ENCODE results near the gene HIC1.
A peak's percentile ranks its signal among the peaks of the same experiment; 100 is the strongest.
"Not testable (repeated sequence)": the region's sequence is repeated elsewhere in the genome, so short reads cannot be mapped to it uniquely, and the experiment has no call there.

HIC1 gene, protein sequence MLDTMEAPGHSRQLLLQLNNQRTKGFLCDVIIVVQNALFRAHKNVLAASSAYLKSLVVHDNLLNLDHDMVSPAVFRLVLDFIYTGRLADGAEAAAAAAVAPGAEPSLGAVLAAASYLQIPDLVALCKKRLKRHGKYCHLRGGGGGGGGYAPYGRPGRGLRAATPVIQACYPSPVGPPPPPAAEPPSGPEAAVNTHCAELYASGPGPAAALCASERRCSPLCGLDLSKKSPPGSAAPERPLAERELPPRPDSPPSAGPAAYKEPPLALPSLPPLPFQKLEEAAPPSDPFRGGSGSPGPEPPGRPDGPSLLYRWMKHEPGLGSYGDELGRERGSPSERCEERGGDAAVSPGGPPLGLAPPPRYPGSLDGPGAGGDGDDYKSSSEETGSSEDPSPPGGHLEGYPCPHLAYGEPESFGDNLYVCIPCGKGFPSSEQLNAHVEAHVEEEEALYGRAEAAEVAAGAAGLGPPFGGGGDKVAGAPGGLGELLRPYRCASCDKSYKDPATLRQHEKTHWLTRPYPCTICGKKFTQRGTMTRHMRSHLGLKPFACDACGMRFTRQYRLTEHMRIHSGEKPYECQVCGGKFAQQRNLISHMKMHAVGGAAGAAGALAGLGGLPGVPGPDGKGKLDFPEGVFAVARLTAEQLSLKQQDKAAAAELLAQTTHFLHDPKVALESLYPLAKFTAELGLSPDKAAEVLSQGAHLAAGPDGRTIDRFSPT

DNA sequence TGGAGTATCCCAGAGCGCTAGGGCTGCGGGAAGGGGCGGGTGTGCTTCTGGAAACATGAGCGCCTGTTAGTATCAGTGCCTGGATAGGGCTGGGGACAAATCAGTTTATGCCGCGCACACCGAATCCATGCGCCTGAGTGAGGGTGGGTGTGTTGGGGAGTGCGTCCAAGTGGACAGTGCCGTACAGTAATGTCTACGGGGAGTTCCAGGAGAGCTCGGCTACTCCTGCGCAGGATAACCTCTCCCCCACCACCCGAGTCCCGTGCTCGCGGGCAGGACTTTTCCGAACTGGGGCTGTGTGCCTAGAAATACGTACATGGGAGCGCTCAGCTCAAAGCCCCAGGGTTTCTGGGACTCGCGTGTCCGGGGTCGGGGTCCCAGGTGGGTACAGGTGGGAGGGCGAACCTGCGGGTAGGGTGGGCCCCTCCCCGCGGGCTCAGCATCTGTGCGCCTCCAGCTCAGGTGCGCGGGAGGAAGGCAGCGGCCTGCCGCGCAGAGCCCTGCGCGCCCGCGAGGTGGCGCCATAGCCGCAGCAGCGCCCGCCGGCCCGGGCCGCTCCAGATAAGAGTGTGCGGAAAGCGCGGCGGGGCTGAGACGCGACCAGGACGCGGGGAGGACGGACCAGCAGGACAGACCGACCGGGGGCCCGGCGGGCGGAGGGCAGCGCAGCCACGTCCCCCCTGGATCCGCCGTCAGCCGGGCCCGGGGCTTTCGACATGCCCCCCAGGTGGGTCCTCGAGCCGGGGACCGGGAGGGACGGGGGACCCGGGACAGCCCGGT lies at the start of gene HIC1:
Gene HIC1, plus strand, starts transcription at position 592 of the 780 bp plus-strand sequence. CDS start 1,588 bp downstream, outside the sequence.
- DNase-seq (peak; percentile 84), ATAC-seq (peak; percentile 55)

DNA sequence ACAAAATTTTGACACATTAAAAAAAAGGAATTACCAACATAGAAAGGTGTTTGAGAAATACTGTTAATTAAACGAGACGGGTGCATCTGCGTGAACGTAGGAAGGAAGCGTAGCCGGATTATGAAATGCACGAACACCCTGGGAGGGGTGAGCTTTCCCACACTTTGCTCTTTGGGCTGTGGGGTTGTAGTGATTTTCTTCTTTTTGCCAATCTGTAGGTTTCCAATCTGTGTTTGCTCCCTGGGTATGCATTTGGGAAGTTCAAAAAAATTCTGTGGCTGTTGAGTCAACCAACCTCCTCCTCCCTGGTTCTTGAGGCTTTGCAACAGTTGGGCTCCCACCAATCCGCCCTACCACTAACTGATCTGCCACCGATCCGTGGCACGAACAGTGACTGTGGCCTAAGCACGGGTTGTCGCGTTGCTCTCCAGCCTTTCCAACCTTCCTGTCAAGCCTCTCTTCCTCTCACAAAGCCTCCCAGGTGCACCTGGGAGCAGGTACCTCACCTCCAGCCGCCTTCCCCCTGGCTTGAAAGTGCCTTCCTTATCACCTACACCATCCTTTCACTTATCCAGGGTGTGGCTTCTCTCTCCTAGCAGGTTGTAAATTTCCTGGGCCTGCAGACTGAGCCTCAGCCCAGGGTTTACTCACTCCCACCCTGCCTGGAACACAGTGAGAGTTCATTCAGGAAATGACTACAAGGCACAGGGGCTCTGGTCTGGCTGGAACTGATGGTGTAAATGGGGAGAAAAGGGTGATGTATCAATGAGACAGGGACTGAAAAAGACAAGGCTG lies 46.4 kb upstream of the HIC1 start:
- DNase-seq = no peak
- no peak for ATAC-seq

DNA sequence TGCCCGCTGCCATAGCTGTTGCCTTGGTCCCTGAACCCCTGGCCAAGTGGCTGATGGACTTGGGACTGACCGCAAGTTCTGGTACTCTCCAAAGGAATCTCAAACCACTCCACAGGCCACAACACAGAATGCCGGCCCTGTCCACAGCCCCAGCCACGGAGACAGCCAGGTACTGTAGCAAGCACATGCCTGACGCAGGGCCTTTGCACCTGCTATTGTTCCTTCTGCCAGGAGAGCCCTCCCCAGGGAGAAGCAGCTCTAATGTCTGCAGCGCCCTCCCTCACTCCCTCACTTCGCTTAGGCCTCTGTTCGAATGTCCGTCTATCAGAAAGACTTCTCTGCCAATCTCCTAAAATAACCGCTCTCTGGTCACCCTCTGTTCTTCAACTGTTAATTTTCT lies 45.2 kb upstream of the HIC1 start:
- ATAC-seq = no peak
- DNase-seq = no peak

DNA sequence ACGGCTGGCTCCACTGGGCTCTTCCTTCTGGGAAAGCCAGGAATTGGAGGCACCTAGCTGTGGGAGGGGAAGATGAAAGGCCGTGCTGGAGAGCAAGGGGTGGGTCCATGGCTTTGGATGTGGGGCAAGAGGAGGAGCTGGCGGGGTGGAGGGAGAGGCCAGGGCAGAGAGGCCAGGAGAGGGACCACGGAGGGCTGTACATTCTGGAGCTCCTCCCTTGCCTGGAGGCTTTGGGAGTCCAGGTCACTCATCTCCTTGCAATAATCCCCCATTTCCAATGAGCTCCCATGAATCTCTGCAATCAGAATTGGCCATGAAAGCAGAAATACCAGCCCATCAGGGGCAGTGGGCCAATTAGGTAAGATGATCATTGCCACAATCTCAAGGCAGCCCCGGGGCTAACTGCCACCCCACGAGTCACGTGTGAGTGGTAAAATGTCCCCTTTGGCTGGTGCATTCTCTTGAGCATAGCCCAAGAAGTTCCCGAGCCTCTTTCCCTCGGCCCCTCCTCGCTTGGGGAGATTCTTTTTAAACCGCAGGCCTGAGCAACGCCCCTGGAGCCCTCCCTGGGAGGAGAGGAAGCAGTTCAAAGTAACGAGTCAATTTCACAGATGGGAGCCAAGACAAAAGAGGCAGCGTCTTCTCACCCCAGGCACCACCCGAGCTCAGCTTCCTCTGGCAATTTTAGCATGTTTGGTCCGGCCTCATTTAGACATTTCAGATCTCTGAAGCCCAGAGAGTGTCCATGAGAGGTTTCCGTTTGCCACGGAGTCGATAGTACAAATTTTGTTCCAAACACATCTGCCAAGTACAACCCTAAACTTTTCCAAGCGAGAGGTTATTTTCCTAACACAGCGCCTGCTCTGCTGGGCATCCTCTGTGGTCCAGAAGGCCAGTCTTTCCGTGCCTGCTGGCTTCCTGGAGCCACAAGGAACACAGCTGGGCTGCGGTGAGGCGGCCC lies 43.2 kb upstream of the HIC1 start:
- ATAC-seq = no peak
- DNase-seq = no peak

DNA sequence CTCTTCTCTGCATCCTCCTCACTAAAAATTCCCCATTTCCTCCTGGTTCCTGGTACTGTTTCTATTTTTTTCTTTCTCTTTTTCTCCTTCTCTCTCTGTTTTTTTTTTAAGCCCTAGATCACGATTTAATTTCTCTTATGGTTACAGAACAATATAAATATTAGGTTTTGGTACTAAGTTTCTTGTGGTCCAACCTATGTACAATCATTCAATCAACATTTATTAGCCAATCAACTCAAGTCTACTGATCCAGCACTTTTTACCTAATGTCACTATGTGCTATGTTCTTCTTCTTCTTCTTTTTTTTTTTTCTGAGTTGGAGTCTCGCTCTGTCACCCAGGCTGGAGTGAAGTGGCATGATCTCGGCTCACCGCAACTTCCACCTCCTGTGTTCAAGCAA lies 42.4 kb upstream of the HIC1 start:
- DNase-seq (no peak), ATAC-seq (no peak)

DNA sequence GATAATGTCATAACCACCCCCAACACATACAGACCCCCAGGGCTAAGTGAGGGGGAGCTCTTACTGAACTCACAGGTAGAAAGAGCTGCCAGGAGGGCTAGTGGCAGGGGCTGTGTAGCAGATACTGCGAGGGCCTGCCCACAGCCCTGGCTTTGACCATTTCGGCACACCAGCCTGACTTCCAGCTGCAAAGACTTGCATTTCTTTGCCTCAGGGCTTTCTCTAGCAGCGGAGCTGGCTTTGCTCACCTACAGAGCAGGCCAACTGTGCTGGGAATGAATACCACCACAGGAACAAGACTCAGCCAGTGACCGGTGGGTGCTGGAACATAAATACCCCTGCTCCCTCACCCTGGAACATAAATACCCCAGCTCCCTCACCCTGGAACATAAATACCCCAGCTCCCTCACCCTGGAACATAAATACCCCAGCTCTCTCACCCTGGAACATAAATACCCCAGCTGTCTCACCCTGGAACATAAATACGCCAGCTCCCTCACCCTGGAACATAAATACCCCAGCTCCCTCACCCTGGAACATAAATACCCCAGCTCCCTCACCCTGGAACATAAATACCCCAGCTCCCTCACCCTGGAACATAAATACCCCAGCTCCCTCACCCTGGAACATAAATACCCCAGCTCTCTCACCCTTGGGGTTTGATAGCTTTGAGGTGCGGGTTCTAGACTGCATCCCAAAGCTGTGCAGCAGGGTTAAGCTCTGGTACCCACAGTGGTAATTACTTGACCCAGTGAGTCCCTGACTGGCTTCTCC lies 41.5 kb upstream of the HIC1 start:
- DNase-seq, ATAC-seq: not testable (repeated sequence)

DNA sequence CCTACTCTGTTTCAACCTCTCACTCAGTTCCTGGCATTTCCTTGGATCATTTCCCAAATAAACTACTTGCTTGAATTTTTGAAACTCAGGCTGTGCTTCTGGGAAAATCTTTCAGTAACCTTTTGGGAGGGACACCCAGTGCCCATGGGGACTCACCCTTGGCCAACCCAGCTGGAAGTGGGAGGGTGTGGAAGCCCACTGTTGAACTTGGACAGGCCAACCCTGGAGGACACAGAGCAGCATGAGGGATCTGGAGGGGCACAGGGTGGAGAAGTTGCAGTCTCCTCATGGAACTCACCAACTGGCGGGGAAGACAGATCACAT lies 40.9 kb upstream of the HIC1 start:
- ATAC-seq (no peak), DNase-seq (no peak)

DNA sequence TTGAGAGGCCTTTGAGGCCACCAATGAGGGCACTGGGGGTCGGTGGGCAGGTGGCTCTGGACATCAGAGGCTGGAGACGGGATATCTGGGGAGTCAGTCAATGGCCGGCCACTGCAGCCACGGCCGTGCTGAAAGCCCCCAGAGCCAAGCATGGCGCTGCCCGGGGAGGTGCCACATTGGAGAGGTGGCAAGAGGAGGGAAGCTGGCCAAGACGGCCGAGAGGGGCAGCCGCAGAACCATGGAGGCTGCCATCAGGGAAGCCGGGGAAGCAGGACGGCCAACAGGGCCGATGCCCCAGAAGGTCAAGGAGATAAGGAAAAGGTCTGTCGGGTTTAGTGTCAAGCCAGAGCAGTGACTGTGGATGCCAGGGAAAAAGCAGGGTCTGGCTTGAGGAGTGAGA lies 39.6 kb upstream of the HIC1 start:
- ATAC-seq (no peak), DNase-seq (no peak)

DNA sequence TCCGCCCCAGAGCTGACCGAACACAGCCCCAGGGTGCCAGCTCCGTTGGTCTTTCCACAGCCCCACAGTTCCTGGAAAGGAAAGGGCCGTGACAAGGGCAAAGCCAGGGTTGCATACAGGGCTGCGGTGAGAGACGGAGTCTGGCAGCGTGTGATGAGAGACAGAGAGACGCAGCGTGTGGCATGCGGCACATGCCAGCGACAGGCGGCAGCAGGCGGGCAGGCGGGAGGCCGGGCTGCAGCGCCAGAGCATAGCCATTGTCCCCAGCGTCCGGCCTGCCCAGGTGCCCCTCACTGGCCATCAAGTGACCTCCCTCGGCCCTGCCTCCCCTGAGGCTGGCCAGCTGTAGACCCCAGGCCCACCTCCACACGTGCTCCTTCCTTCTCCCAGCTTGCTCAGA lies 38.4 kb upstream of the HIC1 start:
- ATAC-seq (no peak), DNase-seq (no peak)

DNA sequence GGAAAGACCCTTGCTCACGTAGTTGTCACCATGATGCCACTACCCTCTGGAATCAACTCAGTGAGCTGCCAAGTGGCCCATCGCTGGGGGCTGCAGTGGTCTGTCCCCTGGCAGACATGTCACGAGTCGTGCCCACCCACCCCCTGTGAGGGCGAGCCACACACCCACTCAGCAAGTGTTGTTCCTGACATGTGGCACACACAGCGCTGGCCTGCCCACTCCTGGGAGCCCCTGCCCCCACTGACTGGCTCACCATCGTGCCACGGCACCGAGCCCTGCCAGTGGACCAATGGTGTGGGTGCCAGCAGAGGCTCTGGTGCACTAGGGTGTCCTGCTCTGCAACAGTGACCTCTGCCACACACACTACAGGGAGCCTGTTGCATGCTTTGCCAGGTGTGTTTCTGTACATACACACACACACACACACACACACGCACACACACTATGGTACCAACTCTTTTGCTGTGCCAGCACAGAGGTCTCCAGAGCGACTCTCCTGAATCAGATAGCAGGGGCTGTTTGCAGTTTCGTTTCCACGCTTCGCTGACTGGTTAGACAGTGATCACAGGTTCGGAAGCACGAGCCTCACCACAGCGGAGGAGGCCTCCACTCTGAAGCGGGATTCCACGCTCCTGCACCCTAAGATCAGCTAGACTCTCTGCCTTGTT lies 37.5 kb upstream of the HIC1 start:
- no peak for DNase-seq
- ATAC-seq = no peak

DNA sequence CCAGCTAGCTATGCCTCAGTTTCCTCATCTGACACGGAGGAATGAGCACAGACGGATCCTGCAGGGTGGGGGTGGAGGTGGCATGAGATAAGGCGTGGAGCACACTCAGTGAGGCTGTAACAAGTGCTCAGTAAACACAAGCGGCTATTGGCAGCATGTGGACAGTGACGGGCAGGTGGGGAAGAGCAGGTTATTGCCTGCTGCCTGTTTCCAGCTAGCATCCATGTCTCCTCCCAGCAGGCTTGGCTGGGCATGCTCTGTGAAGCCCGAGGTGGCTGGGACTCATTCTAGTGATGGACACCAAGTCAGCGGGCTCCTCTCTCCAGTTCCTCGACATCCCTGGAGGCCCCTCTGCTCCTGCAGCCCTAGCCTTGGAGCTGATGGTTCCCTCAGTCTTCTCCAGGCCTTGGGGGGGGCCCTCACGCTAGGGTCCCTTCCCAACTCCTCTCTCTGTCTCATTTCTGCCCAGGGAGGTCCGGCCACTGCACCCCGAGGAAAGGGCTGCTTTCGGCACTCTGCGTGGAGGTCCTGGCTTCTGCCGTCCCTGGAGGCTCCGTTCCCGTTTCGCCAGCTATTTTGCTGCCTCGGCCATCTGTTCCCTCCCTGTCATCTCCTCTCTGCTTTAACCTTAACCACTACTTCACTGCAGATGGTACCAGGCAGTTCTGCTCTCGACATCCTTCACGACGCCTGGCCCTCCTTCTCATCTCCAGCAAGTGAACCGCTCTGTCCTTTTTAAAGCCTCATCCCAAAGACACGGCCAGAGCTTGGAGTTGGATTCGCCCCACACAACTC lies 36.0 kb upstream of the HIC1 start:
- DNase-seq (no peak), ATAC-seq (no peak)

DNA sequence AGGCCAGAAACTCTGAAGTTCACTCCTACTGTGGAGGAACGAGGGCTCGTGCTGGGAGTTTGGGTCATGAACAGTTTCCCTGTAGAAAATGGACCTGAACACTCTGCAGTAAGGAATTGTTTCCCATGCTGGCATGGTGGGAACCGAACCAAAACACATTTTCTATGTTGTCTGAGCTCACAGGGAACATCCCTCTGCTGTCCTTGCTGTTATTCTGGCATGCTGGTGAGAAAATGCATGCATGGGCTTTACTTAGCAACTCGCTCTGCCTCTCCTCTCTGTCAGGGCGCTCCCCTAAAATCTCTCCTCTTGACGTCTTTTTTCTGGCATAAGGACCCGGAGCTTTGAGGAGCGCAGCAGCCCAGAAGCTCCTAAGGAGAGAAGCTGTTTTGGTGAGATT lies 35.2 kb upstream of the HIC1 start:
- ATAC-seq = no peak
- no peak for DNase-seq

DNA sequence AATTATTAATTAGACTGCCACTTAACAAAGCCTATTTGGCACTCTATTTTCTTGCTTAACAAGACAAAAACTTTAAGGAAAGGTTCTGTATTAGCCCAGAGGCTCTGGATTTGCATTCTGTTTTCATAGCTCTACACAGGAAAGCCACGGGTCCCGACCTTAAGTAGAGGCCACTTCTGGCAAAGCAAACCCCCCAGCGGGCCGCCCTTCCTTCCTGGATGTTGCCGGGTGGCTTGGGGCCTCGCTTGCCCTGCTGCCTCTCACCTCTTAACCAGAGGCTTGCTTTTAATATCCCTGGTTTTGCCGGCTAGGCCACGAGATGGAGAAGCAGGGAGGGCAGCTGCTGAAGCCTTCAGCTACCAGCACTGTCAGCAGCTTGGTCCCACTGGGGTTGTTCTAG lies 34.2 kb upstream of the HIC1 start:
- ATAC-seq (no peak), DNase-seq (no peak)

DNA sequence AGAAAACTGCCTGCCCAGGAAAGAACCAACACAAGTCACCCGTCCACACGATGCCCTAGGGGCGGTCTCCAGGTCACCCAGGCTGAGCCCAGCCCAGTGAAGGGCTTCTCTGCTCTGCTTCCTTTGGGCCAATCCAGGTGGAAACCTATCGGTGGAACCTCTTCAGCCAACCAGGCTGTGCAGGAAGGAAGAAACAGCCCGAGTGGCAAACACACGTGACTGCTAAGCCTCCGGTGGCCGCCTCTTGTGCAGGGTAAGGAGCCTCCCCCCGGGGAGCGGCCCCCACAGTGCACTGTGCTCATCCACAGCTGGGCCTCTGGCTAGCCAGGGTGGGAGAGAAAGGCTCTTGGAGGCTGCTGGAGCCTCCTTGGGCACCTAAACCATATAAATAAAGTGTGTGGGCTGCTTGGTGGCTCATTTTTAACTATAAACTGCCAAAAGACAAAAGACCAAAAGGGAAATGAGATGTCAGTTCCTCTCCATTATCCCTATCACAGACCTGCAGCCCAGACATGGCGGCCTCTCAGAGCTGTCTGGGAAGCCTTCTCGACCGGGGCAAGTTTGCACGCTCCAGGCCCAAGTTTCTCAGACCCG lies 32.2 kb upstream of the HIC1 start:
- no peak for DNase-seq
- ATAC-seq = no peak

DNA sequence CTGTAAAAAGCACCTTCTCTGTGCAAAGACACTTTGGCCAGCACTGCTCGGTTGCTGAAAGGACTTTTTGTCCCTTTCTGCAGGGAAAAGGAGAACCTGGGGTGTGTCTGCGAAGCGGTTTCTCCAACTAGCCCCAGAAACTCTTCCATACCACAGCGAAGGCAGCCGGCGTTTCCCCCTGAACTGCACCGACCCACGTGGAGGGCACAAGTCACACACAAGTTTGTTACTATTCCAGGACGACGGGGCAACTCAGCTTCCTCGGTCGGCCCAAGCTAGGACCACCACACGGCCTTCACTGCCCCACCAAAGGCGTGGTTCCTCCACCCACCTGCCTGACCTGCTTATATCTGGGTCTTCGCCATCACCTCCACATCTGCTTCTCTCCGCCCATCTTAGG lies 31.6 kb upstream of the HIC1 start:
- ATAC-seq = no peak
- no peak for DNase-seq

DNA sequence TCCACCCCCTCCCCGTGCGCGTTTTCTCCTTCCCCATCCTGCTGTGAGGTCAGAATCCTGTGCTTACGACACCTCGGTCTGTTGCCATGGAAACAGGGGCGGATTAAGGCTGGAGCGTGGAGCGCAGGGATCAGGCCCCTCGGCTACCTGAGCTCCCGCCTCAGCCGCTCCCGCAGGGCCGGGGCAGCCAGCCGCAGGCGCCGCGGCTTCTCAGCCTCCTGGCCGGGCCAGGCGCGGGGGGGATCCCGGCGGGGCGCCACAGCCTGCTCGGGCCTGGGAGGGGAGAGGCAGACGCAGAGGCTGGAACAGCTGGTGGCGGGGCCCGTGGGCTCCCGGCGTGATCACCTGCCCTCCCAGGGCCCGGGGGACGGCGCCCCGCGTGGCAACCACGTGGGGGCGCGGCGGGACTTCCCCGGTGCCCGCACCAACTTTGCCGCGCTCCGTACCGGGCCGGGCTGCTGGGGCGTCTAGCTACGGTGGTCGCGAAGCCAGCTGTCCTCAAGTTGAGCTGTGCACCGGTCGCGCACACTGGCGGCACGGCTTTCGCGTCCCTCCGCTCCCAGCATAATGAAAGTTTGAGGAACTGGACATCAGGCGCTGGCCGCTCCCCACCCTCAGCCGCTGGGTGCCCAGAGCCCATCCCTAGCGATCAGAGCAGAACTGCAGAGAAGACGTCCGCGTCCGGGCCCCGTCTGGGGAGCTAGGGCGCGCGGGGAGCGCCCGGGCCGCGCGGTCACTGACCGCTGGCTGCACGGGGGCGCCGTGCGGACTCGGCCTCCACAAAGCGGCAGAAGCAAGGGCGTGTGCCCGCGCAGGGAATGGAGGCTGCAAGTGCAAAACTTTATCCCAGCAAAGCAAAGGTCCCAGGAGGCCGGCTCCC lies 31.0 kb upstream of the HIC1 start:
- DNase-seq = no peak
- ATAC-seq = no peak

DNA sequence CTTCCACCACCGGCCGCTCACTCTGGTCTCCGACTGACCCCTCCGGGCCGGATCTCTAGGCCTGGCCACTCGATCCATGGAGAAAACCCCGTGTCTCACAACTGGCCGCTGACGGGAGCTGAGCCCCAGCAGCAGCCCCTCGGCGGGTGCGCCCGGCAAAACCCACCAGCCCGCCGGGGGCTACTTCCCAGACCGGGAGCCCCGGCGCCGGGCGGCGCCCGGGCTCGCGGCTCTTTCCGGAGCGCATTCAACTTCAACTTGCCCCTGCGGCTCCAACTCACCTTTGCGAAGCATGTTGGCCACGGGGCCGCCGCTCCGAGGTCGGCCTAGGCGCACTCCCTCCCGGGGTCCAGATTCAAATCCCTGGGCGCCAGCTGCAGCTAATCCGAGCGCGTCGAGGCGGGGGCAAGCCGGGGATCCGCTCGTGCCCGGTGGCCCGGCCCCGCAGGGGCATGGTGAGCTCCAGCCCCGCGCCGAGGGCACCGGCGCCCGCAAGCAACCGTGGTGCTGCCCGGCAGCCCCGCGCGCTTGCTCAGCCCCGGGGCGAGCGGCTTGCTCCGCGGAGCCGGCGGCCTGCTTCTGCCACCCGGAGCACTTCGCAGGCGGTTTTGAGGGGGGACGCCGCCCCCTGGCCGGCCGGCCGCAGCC lies 30.2 kb upstream of the HIC1 start:
- no peak for ATAC-seq

More for the DNA sequence above, 30.2 kb upstream of the HIC1 start:
- no peak for DNase-seq
